HepG2 (cell line): ENCODE data around the gene RNASE8. TPM values are rescaled to one million over a fixed set of nuclear protein-coding genes. Genes with fewer than 3 reads are reported as not detected.

Experiments used
- ARID5B ChIP-seq: IDR thresholded peaks from 2 replicates; pipeline ENCODE4 v1.4.0; 2020; ENCODE audit warnings: mild to moderate bottlenecking, missing genetic modification reagents
- CEBPG ChIP-seq: IDR thresholded peaks from 2 replicates; pipeline ENCODE4 v1.6.1; 2016
- DZIP1 ChIP-seq: sonication (generic); formaldehyde crosslinking; IDR thresholded peaks from 2 replicates; pipeline ENCODE4 v1.5.0; 2020; ENCODE audit warnings: mild to moderate bottlenecking, missing genetic modification reagents
- ELF4 ChIP-seq: sonication (generic); formaldehyde crosslinking; IDR thresholded peaks from 2 replicates; pipeline ENCODE4 v1.5.0; 2020; ENCODE audit warnings: missing genetic modification reagents, mild to moderate bottlenecking, moderate library complexity, borderline replicate concordance
- FOSL2 ChIP-seq: sonication (generic); formaldehyde crosslinking; IDR thresholded peaks from 2 replicates; pipeline ENCODE4 v1.4.0; 2020; ENCODE audit warnings: missing genetic modification reagents
- HES4 ChIP-seq: sonication (generic); formaldehyde crosslinking; IDR thresholded peaks from 2 replicates; pipeline ENCODE4 v1.9.0; 2021; ENCODE audit warnings: mild to moderate bottlenecking, missing genetic modification reagents, borderline replicate concordance
- MTF1 ChIP-seq: sonication (generic); formaldehyde crosslinking; IDR thresholded peaks from 2 replicates; pipeline ENCODE4 v1.5.0; 2020; ENCODE audit warnings: missing genetic modification reagents
- ONECUT2 ChIP-seq: sonication (generic); formaldehyde crosslinking; IDR thresholded peaks from 2 replicates; pipeline ENCODE4 v1.4.0; 2020; ENCODE audit warnings: missing genetic modification reagents
- XRCC5 ChIP-seq: fragments of 200-400 bp; formaldehyde crosslinking; optimal IDR thresholded peaks from 2 replicates; pipeline ENCODE3; 2017; ENCODE audit warnings: mild to moderate bottlenecking, low read length
- ZBTB40 ChIP-seq, 2 experiments: fragments of 450-650 bp in 1 of 2; sonication (generic) in 1 of 2; formaldehyde crosslinking in 1 of 2; IDR thresholded peaks; 2 replicates each; pipeline versions ENCODE4 v1.6.1 to v1.8.0; 2016 to 2022; ENCODE audit warnings: antibody characterized with exemption in 1 of 2, mild to moderate bottlenecking in 1 of 2, missing genetic modification reagents in 1 of 2
- ZMAT5 ChIP-seq: sonication (generic); formaldehyde crosslinking; IDR thresholded peaks from 2 replicates; pipeline ENCODE4 v1.5.0; 2020; ENCODE audit warnings: mild to moderate bottlenecking, low read depth, missing genetic modification reagents, borderline replicate concordance
- ZNF83 ChIP-seq: sonication (generic); formaldehyde crosslinking; IDR thresholded peaks from 2 replicates; pipeline ENCODE4 v1.4.0; 2020; ENCODE audit warnings: missing genetic modification reagents, mild to moderate bottlenecking, borderline replicate concordance
- polyA plus RNA-seq, 8 experiments: library from polyadenylated mRNA; depleted of rRNA in 3 of 8; stranded (reverse) in 7 of 8; unstranded in 1 of 8; fragments of >200 nt; fragmentation: Illumina TruSeq in 4 of 8; extraction: Trizol in 4 of 8; gene quantifications; 2 replicates each; pipeline versions ENCODE4 v1.2.1 to v1.2.3, GENCODE V29; 2011 to 2016; ENCODE audit warnings: low read depth in 4 of 8, missing spikeins in 1 of 8, mixed read lengths in 1 of 8; ENCODE audit not compliant: insufficient read depth in 1 of 8
- total RNA-seq, 5 experiments: library from RNA; depleted of rRNA; stranded (reverse); fragments of >200 nt; fragmentation: Illumina TruSeq; extraction: Trizol; gene quantifications; 2 replicates each; pipeline ENCODE4 v1.2.3, GENCODE V29; 2016; ENCODE audit warnings: low read depth in 1 of 5

RNASE8 gene
- total and polyA plus RNA-seq, 2 of the 13 experiments (the other 11 are each of a cell fraction or from before 2014, with no cell fraction given), result not detected

- TF ChIP-seq ZBTB40 (IDR thresholded peaks at IDR 0.05), result no peak
- peak; percentile 54; the same call in 1 of the 2 replicates for TF ChIP-seq ZBTB40 (CRISPR knock-in tag; IDR thresholded peaks at IDR 0.05)
- peak; percentile 99 for TF ChIP-seq CEBPG (CRISPR knock-in tag)
- TF ChIP-seq HES4 (CRISPR knock-in tag), result no peak
- TF ChIP-seq ZMAT5 (CRISPR knock-in tag), result no peak
- TF ChIP-seq MTF1 (CRISPR knock-in tag), result no peak
- TF ChIP-seq ELF4, result no peak
- TF ChIP-seq ONECUT2 (CRISPR knock-in tag), result no peak
- TF ChIP-seq ZNF83 (CRISPR knock-in tag), result no peak
- TF ChIP-seq DZIP1 (CRISPR knock-in tag), result no peak
- peak; percentile 24; the same call in 1 of the 2 replicates for TF ChIP-seq FOSL2 (CRISPR knock-in tag)
- TF ChIP-seq XRCC5, result no peak
- peak; percentile 81 for TF ChIP-seq ARID5B (CRISPR knock-in tag)
Measured at GRCh38 chr14:21043974-21044618, 13.5 kb upstream of the RNASE8 start (continued).
